Activated CD4-positive, alpha-beta T cell treated with anti-CD3 and anti-CD28 coated beads, Interleukin-2, amount 10 ng/mL, durations not matched to agents 24 days and 14 days (primary cell): ENCODE measurements around the gene B3GLCT. TPM values are rescaled to one million over a fixed set of nuclear protein-coding genes. Genes with fewer than 3 reads are reported as not detected.
A peak's percentile ranks its signal among the peaks of the same experiment; 100 is the strongest.
"Not testable (repeated sequence)": the region's sequence is repeated elsewhere in the genome, so short reads cannot be mapped to it uniquely, and the experiment has no call there.

Source experiments
- DNase-seq: peaks from one replicate; pipeline ENCODE4 v3.0.0; 2022
- H3K27ac Mint-ChIP-seq: one replicate; pipeline ENCODE4 v1.8.0; 2022; ENCODE audit warnings: mild to moderate bottlenecking, mixed read lengths
- H3K27me3 Mint-ChIP-seq: one replicate; pipeline ENCODE4 v1.8.0; 2022; ENCODE audit warnings: mixed read lengths
- H3K36me3 Mint-ChIP-seq: one replicate; pipeline ENCODE4 v1.8.0; 2022; ENCODE audit warnings: low read depth, mild to moderate bottlenecking, mixed read lengths
- H3K4me1 Mint-ChIP-seq: one replicate; pipeline ENCODE4 v1.8.0; 2021; ENCODE audit warnings: mixed read lengths
- H3K4me3 Mint-ChIP-seq: one replicate; pipeline ENCODE4 v1.8.0; 2022; ENCODE audit warnings: mild to moderate bottlenecking, moderate library complexity, mixed read lengths
- H3K9me3 Mint-ChIP-seq: one replicate; pipeline ENCODE4 v1.8.0; 2021; ENCODE audit warnings: mixed read lengths
- intact Hi-C: fragments of 100-400 bp; cut with micrococcal nuclease; formaldehyde crosslinking; loops from one replicate; pipeline ENCODE4 v1.15.1; 2023
- total RNA-seq: library from RNA; stranded (reverse); gene quantifications from 2 replicates; pipeline ENCODE4 v1.2.3, GENCODE V29; 2022

Gene B3GLCT
- total RNA-seq, 1 donor from 2014 or later = 4.0 TPM

- Mint-ChIP-seq H3K27ac (no peak overlapping the region), H3K27me3 (peaks cover 16% of the 10 kb centered on the region), H3K36me3 (no peaks in the 10 kb centered on the region), H3K4me1 (peaks cover 18% of the 10 kb centered on the region), H3K4me3 (no peak overlapping the region), H3K9me3 (no peaks in the 10 kb centered on the region)
- no peak for DNase-seq
- intact Hi-C loops = no loop called here
These were observed 1.3 kb upstream of the B3GLCT start for GRCh38 chr13:31198519-31198918.

GRCh38 chr13:31199527-31199848 is 287 bp upstream of the B3GLCT start:
- Mint-ChIP-seq H3K27ac (peak overlapping the region; percentile 73), H3K4me1 (peaks cover 21% of the 10 kb centered on the region), H3K27me3 (peaks cover 16% of the 10 kb centered on the region), H3K4me3 (peak overlapping the region; percentile 81), H3K9me3 (no peaks in the 10 kb centered on the region), H3K36me3 (no peaks in the 10 kb centered on the region)
- intact Hi-C loops = loop anchor here (1.0 kb wide), 1 partner anchor 225 kb away; no protein-coding TSS in a partner anchor
- DNase-seq = no peak

- Mint-ChIP-seq H3K27me3 (peaks cover 14% of the 10 kb centered on the region), H3K27ac (peak overlapping the region; percentile 21), H3K4me3 (peak overlapping the region; percentile 72), H3K9me3 (no peaks in the 10 kb centered on the region), H3K4me1 (peaks cover 25% of the 10 kb centered on the region), H3K36me3 (no peaks in the 10 kb centered on the region)
- DNase-seq = no peak
- intact Hi-C loops = loop anchor here (1.0 to 10.0 kb wide), 3 partner anchors 38 to 1606 kb away; partner anchors contain the start of gene SLC7A1
These were observed 829 bp downstream of the B3GLCT start for GRCh38 chr13:31200637-31200971.

GRCh38 chr13:31201341-31202031 is 1.7 kb downstream of the B3GLCT start:
- DNase-seq = no peak
- Mint-ChIP-seq H3K27me3 (peaks cover 14% of the 10 kb centered on the region), H3K4me3 (peak overlapping the region; percentile 72), H3K4me1 (peaks cover 22% of the 10 kb centered on the region), H3K27ac (peak overlapping the region; percentile 21), H3K9me3 (no peaks in the 10 kb centered on the region), H3K36me3 (no peaks in the 10 kb centered on the region)
- intact Hi-C loops = loop anchor here (5.0 to 10.0 kb wide), 2 partner anchors 154 to 1607 kb away; partner anchors contain the start of gene SLC7A1

- Mint-ChIP-seq H3K27ac (peak overlapping the region; percentile 23), H3K27me3 (peaks cover under 1% of the 10 kb centered on the region), H3K9me3 (no peaks in the 10 kb centered on the region), H3K4me3 (no peak overlapping the region), H3K4me1 (peaks cover 19% of the 10 kb centered on the region), H3K36me3 (no peaks in the 10 kb centered on the region)
- intact Hi-C loops = loop anchor here (5.0 to 10.0 kb wide), 2 partner anchors 157 to 1610 kb away; partner anchors contain the start of gene SLC7A1
- no peak for DNase-seq
These were observed 4.8 kb downstream of the B3GLCT start for GRCh38 chr13:31204592-31204991.

- H3K36me3 Mint-ChIP-seq = no peaks in the 10 kb centered on the region
- no peak overlapping the region for H3K27ac Mint-ChIP-seq
- intact Hi-C loops = loop anchor here (10.0 kb wide), 1 partner anchor 1613 kb away; the partner anchor contains the start of gene SLC7A1
- no peaks in the 10 kb centered on the region for H3K27me3 Mint-ChIP-seq
- H3K9me3 Mint-ChIP-seq = no peaks in the 10 kb centered on the region
- H3K4me3 Mint-ChIP-seq = no peak overlapping the region
- no peak for DNase-seq
- H3K4me1 Mint-ChIP-seq = peaks cover 11% of the 10 kb centered on the region
These were observed 8.1 kb downstream of the B3GLCT start for GRCh38 chr13:31207661-31208552.

GRCh38 chr13:31208559-31209122 is 8.9 kb downstream of the B3GLCT start:
- Mint-ChIP-seq H3K4me3 (no peak overlapping the region), H3K9me3 (no peaks in the 10 kb centered on the region), H3K4me1 (peaks cover 12% of the 10 kb centered on the region), H3K27ac (no peak overlapping the region), H3K27me3 (no peaks in the 10 kb centered on the region), H3K36me3 (no peaks in the 10 kb centered on the region)
- DNase-seq = no peak
- intact Hi-C loops = loop anchor here (10.0 kb wide), 1 partner anchor 1614 kb away; the partner anchor contains the start of gene SLC7A1

GRCh38 chr13:31209172-31209840 is 9.5 kb downstream of the B3GLCT start:
- H3K27ac Mint-ChIP-seq = no peak overlapping the region

GRCh38 chr13:31209841-31210210 is 10.1 kb downstream of the B3GLCT start:
- intact Hi-C loops = loop anchor here (10.0 kb wide), 1 partner anchor 1615 kb away; the partner anchor contains the start of gene SLC7A1
- no peak overlapping the region for H3K4me3 Mint-ChIP-seq

More at GRCh38 chr13:31209172-31209840, 9.5 kb downstream of the B3GLCT start:
- no peak for DNase-seq
- peaks cover 18% of the 10 kb centered on the region for H3K4me1 Mint-ChIP-seq
- H3K36me3 Mint-ChIP-seq = no peaks in the 10 kb centered on the region
- intact Hi-C loops = loop anchor here (10.0 kb wide), 1 partner anchor 1615 kb away; the partner anchor contains the start of gene SLC7A1
- H3K4me3 Mint-ChIP-seq = no peak overlapping the region
- no peaks in the 10 kb centered on the region for H3K27me3 Mint-ChIP-seq
- no peaks in the 10 kb centered on the region for H3K9me3 Mint-ChIP-seq

GRCh38 chr13:31213651-31214289 is 14.0 kb downstream of the B3GLCT start:
- Mint-ChIP-seq H3K4me3 (no peak overlapping the region), H3K4me1 (peaks cover 12% of the 10 kb centered on the region), H3K27me3 (no peaks in the 10 kb centered on the region), H3K27ac (no peak overlapping the region), H3K36me3 (no peaks in the 10 kb centered on the region), H3K9me3 (no peaks in the 10 kb centered on the region)
- DNase-seq = no peak
- intact Hi-C loops = no loop called here

More at GRCh38 chr13:31209841-31210210, 10.1 kb downstream of the B3GLCT start:
- DNase-seq = no peak
- Mint-ChIP-seq H3K36me3 (no peaks in the 10 kb centered on the region), H3K27me3 (no peaks in the 10 kb centered on the region), H3K27ac (no peak overlapping the region), H3K4me1 (peaks cover 17% of the 10 kb centered on the region), H3K9me3 (no peaks in the 10 kb centered on the region)

- H3K27me3 Mint-ChIP-seq = no peaks in the 10 kb centered on the region
- no peak for DNase-seq
- H3K36me3 Mint-ChIP-seq = no peaks in the 10 kb centered on the region
- intact Hi-C loops = no loop called here
- H3K4me3 Mint-ChIP-seq = no peak overlapping the region
- peaks cover 12% of the 10 kb centered on the region for H3K4me1 Mint-ChIP-seq
- H3K27ac Mint-ChIP-seq = no peak overlapping the region
- H3K9me3 Mint-ChIP-seq = no peaks in the 10 kb centered on the region
These were observed 14.7 kb downstream of the B3GLCT start for GRCh38 chr13:31214435-31214834.

- H3K27me3 Mint-ChIP-seq, H3K4me3 Mint-ChIP-seq, DNase-seq: not testable (repeated sequence)
These were observed 17.1 kb downstream of the B3GLCT start for GRCh38 chr13:31216916-31217315.

More at GRCh38 chr13:31216916-31217315, 17.1 kb downstream of the B3GLCT start:
- H3K36me3 Mint-ChIP-seq, intact Hi-C loops, H3K27ac Mint-ChIP-seq, H3K9me3 Mint-ChIP-seq: not testable (repeated sequence)
- H3K4me1 Mint-ChIP-seq = peaks cover 12% of the 10 kb centered on the region
